ENCODE results near the gene SERINC5. TPM values are rescaled to one million over a fixed set of nuclear protein-coding genes. Genes with fewer than 3 reads are reported as not detected.

Gene SERINC5
- total and polyA plus RNA-seq, 2 donors (not counting 3 experiments of a cell fraction or from before 2014, with no cell fraction given), result 3.2 to 10.1 TPM

DNA sequence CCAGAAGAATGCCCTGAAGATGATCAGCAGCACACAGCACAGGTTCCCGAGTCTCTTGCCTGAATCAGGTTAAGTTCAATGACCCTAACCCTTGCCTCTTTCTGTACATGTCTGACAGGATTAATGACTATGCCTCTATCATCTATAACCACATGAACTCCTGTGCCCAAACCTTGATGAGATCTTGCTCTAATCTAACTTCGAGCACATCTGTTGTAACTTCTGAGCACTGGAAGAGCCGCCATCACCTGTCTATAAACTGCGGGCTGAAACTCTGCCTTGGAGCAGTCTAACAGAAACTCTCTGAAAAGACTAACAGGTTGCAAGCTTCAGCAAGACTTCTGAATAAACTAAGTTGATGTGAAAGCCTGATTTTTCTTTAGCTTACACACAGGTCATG lies 44.5 kb downstream of the SERINC5 start:
- Histone ChIP-seq H4K20me1 (replicated peaks; ENCODE audit: control insufficient read depth, extremely low read depth, insufficient read depth, low read length) (no peaks in the 10 kb centered on the region), H3K4me1 (ENCODE audit: control insufficient read depth, extremely low read depth, insufficient read depth, low read length) (no peaks in the 10 kb centered on the region), H3K9ac (replicated peaks; ENCODE audit: extremely low read depth, insufficient read depth, low read length) (no peak overlapping the region), H3K36me3 (ENCODE audit: control insufficient read depth in 2 of 2, extremely low read depth in 1 of 2, insufficient read depth in 2 of 2, low read length in 2 of 2) (no peaks in the 10 kb centered on the region), H3K79me2 (ENCODE audit: control insufficient read depth, insufficient read depth, low read length) (no peaks in the 10 kb centered on the region), H3K4me3 (replicated peaks in 1 of 3; ENCODE audit: insufficient read depth in 1 of 3, low read depth in 1 of 3, low read length in 3 of 3) (no peak overlapping the region), H3K9me3 (replicated peaks; ENCODE audit: control insufficient read depth, insufficient read depth, low read length) (no peaks in the 10 kb centered on the region), H3K27ac (ENCODE audit: insufficient read depth, low read depth, low read length) (no peak overlapping the region), H3K9me1 (replicated peaks; ENCODE audit: control insufficient read depth, extremely low read depth, insufficient read depth, low read length) (no peaks in the 10 kb centered on the region), H3K4me2 (ENCODE audit: insufficient read depth, low read length) (no peak overlapping the region), H2AFZ (ENCODE audit: low read depth, low read length) (no peak overlapping the region), H3K27me3 (ENCODE audit: control insufficient read depth in 2 of 2, insufficient read depth in 2 of 2, low read length in 2 of 2) (no peaks in the 10 kb centered on the region)
- dilution Hi-C loops (cut with MboI; ENCODE audit: extremely low pct_ligation_motif_present, low sequenced_read_pairs), result no loop called here
- FAIRE-seq (no peak), DNase-seq (ENCODE audit: low read depth, low spot score) (no peak)
- POLR2A ChIA-PET, result no interaction called here
- CTCF ChIA-PET, result no interaction called here
- BruUV-seq (replicated peaks), result no TSS peak
- no peak for TF ChIP-seq FOS (IDR thresholded peaks at IDR 0.05; ENCODE audit: borderline replicate concordance, insufficient read depth, low read length)
- TF ChIP-seq, protein P1, sequence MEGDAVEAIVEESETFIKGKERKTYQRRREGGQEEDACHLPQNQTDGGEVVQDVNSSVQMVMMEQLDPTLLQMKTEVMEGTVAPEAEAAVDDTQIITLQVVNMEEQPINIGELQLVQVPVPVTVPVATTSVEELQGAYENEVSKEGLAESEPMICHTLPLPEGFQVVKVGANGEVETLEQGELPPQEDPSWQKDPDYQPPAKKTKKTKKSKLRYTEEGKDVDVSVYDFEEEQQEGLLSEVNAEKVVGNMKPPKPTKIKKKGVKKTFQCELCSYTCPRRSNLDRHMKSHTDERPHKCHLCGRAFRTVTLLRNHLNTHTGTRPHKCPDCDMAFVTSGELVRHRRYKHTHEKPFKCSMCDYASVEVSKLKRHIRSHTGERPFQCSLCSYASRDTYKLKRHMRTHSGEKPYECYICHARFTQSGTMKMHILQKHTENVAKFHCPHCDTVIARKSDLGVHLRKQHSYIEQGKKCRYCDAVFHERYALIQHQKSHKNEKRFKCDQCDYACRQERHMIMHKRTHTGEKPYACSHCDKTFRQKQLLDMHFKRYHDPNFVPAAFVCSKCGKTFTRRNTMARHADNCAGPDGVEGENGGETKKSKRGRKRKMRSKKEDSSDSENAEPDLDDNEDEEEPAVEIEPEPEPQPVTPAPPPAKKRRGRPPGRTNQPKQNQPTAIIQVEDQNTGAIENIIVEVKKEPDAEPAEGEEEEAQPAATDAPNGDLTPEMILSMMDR (IDR thresholded peaks at IDR 0.05; ENCODE audit: extremely low read depth in 1 of 2, insufficient read depth in 1 of 2, low read depth in 1 of 2, low read length in 2 of 2), result no peak
- intact Hi-C loops (cut with micrococcal nuclease), result no loop called here

DNA sequence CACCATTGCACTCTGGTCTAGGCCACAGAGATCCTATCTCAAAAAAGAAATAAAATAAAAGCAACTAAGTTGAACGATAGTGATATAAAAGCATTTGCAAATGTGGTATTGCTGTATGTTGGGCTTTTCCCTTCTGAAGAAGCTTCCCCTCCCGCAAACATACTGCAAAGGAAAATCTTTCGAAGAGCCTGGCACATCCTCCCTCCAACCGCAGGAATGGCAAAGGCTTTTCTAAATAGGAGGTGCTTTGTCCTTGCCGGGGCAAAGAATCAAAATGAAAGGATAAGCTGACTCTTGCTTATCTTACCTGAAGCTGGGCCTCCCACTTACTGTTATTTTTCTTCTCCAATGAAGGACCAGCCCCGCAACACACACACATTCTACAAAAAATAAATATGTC lies 45.8 kb downstream of the SERINC5 start:
- dilution Hi-C loops (cut with MboI; ENCODE audit: extremely low pct_ligation_motif_present, low sequenced_read_pairs), result no loop called here
- Histone ChIP-seq H3K4me3 (replicated peaks in 1 of 3; ENCODE audit: insufficient read depth in 1 of 3, low read depth in 1 of 3, low read length in 3 of 3) (no peak overlapping the region), H3K9ac (replicated peaks; ENCODE audit: extremely low read depth, insufficient read depth, low read length) (no peak overlapping the region), H3K36me3 (ENCODE audit: control insufficient read depth in 2 of 2, extremely low read depth in 1 of 2, insufficient read depth in 2 of 2, low read length in 2 of 2) (no peaks in the 10 kb centered on the region), H2AFZ (ENCODE audit: low read depth, low read length) (no peak overlapping the region), H3K4me1 (ENCODE audit: control insufficient read depth, extremely low read depth, insufficient read depth, low read length) (no peaks in the 10 kb centered on the region), H3K4me2 (ENCODE audit: insufficient read depth, low read length) (no peak overlapping the region), H3K9me3 (replicated peaks; ENCODE audit: control insufficient read depth, insufficient read depth, low read length) (no peaks in the 10 kb centered on the region), H3K79me2 (ENCODE audit: control insufficient read depth, insufficient read depth, low read length) (no peaks in the 10 kb centered on the region), H3K9me1 (replicated peaks; ENCODE audit: control insufficient read depth, extremely low read depth, insufficient read depth, low read length) (no peaks in the 10 kb centered on the region), H3K27ac (ENCODE audit: insufficient read depth, low read depth, low read length) (no peak overlapping the region), H3K27me3 (ENCODE audit: control insufficient read depth in 2 of 2, insufficient read depth in 2 of 2, low read length in 2 of 2) (no peaks in the 10 kb centered on the region), H4K20me1 (replicated peaks; ENCODE audit: control insufficient read depth, extremely low read depth, insufficient read depth, low read length) (no peaks in the 10 kb centered on the region)
- intact Hi-C loops (cut with micrococcal nuclease), result no loop called here
- no TSS peak for BruUV-seq (replicated peaks)
- FAIRE-seq (no peak), DNase-seq (ENCODE audit: low read depth, low spot score) (no peak)
- ChIA-PET POLR2A (no interaction called here), CTCF (interaction anchor here (1.3 kb wide), 1 partner anchor 126 kb away, joined by 4 read pairs; no protein-coding TSS in a partner anchor)
- TF ChIP-seq JUN (IDR thresholded peaks at IDR 0.05; ENCODE audit: borderline replicate concordance, insufficient read depth, insufficient read length, low read depth) (no peak), MYC (IDR thresholded peaks at IDR 0.05; ENCODE audit: low read depth, low read length) (no peak)
- TF ChIP-seq, protein P2, sequence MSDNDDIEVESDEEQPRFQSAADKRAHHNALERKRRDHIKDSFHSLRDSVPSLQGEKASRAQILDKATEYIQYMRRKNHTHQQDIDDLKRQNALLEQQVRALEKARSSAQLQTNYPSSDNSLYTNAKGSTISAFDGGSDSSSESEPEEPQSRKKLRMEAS (IDR thresholded peaks at IDR 0.05; ENCODE audit: insufficient read depth, insufficient read length), result no peak

Data from endothelial cell of umbilical vein (primary cell).